Measurements from ENCODE around the gene COX14. TPM values are rescaled to one million over a fixed set of nuclear protein-coding genes. Genes with fewer than 3 reads are reported as not detected.

Gene COX14
- total and polyA plus RNA-seq, 4 donors: 26.7 to 172 (median 53.5) TPM

GRCh38 chr12:50069069-50069468 is 43.0 kb upstream of the COX14 start:
- Histone ChIP-seq H3K27me3 (ENCODE audit: control insufficient read depth in 4 of 4, insufficient read depth in 4 of 4, low read length in 3 of 4) (no peaks in the 10 kb centered on the region), H3K9ac (ENCODE audit: low read depth in 1 of 2, low read length in 2 of 2) (no peak overlapping the region), H3K27ac (ENCODE audit: low read depth in 1 of 2, low read length in 2 of 2) (no peak overlapping the region), H3K4me1 (ENCODE audit: control insufficient read depth in 4 of 4, insufficient read depth in 4 of 4, low read length in 3 of 4) (peaks cover 0 to 4% (median 0%) of the 10 kb centered on the region in 4 donors), H3K4me3 (ENCODE audit: low read depth in 1 of 3, low read length in 3 of 3) (no peak overlapping the region), H3K9me3 (ENCODE audit: control insufficient read depth in 4 of 4, low read length in 3 of 4) (no peaks in the 10 kb centered on the region), H3K36me3 (ENCODE audit: control insufficient read depth in 4 of 4, insufficient read depth in 3 of 4, low read depth in 1 of 4, low read length in 3 of 4) (no peaks in the 10 kb centered on the region)
- no peak for DNase-seq (ENCODE audit: low spot score)
- TF ChIP-seq RAD21 (IDR thresholded peaks at IDR 0.05) (no peak), FOXA1 (IDR thresholded peaks at IDR 0.05) (no peak), HNF4A (conservative IDR thresholded peaks at IDR 0.05) (no peak), EGR1 (IDR thresholded peaks at IDR 0.05; ENCODE audit: low read depth in 2 of 2) (no peak)
- 94% methylated on average over 5 of the region's 5 CpGs for WGBS

GRCh38 chr12:50069539-50069938 is 42.5 kb upstream of the COX14 start:
- no peak overlapping the region for H3K4me3 ChIP-seq (ENCODE audit: low read depth in 1 of 3, low read length in 3 of 3)
- no peak overlapping the region for H3K27ac ChIP-seq (ENCODE audit: low read depth in 1 of 2, low read length in 2 of 2)
- H3K9me3 ChIP-seq (ENCODE audit: control insufficient read depth in 4 of 4, low read length in 3 of 4): no peaks in the 10 kb centered on the region
- no peak for TF ChIP-seq NR2F2 (IDR thresholded peaks at IDR 0.05)
- no peak for TF ChIP-seq FOXA1 (IDR thresholded peaks at IDR 0.05)
- TF ChIP-seq HNF4G (IDR thresholded peaks at IDR 0.05): no peak
- no peak for TF ChIP-seq ZBTB33 (IDR thresholded peaks at IDR 0.05)
- no peak for TF ChIP-seq REST (IDR thresholded peaks at IDR 0.05)
- TF ChIP-seq CTCF (IDR thresholded peaks at IDR 0.05; ENCODE audit: low read depth, low read length, missing input control): no peak
- TF ChIP-seq SP1 (IDR thresholded peaks at IDR 0.05): no peak
- no peak for TF ChIP-seq RXRA (IDR thresholded peaks at IDR 0.05)
- TF ChIP-seq FOXA2 (IDR thresholded peaks at IDR 0.05): no peak
- TF ChIP-seq ATF3 (IDR thresholded peaks at IDR 0.05): no peak
- H3K36me3 ChIP-seq (ENCODE audit: control insufficient read depth in 4 of 4, insufficient read depth in 3 of 4, low read depth in 1 of 4, low read length in 3 of 4): no peaks in the 10 kb centered on the region
- WGBS: 95% methylated on average over 3 of the region's 3 CpGs
- no peak for DNase-seq (ENCODE audit: low spot score)
- no peak overlapping the region for H3K9ac ChIP-seq (ENCODE audit: low read depth in 1 of 2, low read length in 2 of 2)
- H3K4me1 ChIP-seq (ENCODE audit: control insufficient read depth in 4 of 4, insufficient read depth in 4 of 4, low read length in 3 of 4): peaks cover 0 to 4% (median 0%) of the 10 kb centered on the region in 4 donors
- no peaks in the 10 kb centered on the region for H3K27me3 ChIP-seq (ENCODE audit: control insufficient read depth in 4 of 4, insufficient read depth in 4 of 4, low read length in 3 of 4)

Measured in liver (tissue), 9 donors.